K562 (cell line): Measurements from ENCODE around the gene CACNG7. TPM values are rescaled to one million over a fixed set of nuclear protein-coding genes. Genes with fewer than 3 reads are reported as not detected.

Experiments used
- HMGN3 ChIP-seq: IDR thresholded peaks from 2 replicates; pipeline ENCODE4 v1.6.1; 2011; ENCODE audit warnings: borderline replicate concordance, low read depth, mild to moderate bottlenecking, mixed read lengths, low read length; ENCODE audit not compliant: insufficient read length; ENCODE audit errors: extremely low read depth
- MAZ ChIP-seq, 2 experiments: fragments of 450-650 bp in 1 of 2; sonication (generic) in 1 of 2; formaldehyde crosslinking; IDR thresholded peaks in 1 of 2; conservative IDR thresholded peaks in 1 of 2; 2 replicates each; pipeline versions ENCODE4 v1.4.0 to v1.5.0; 2020; ENCODE audit warnings: mild to moderate bottlenecking in 1 of 2, missing genetic modification reagents in 1 of 2
- ZBTB40 ChIP-seq, 2 experiments: fragments of 450-650 bp in 1 of 2; sonication (generic) in 1 of 2; formaldehyde crosslinking in 1 of 2; IDR thresholded peaks; 2 replicates each; pipeline versions ENCODE4 v1.7.1 to v1.9.0; 2016 to 2022; ENCODE audit warnings: inconsistent platforms in 1 of 2, mild to moderate bottlenecking in 1 of 2, missing genetic modification reagents in 1 of 2
- polyA plus RNA-seq, 8 experiments: library from polyadenylated mRNA; depleted of rRNA in 4 of 8; stranded (reverse) in 5 of 8; unstranded in 3 of 8; fragments of >200 nt; fragmentation: Nextera tagmentation in 2 of 8; fragmentation: Illumina TruSeq in 1 of 8; extraction: Ambion mirVana in 2 of 8; extraction: Trizol in 1 of 8; gene quantifications; 2 replicates each; pipeline versions ENCODE4 v1.2.1 to v1.2.3, GENCODE V29; 2011 to 2014; ENCODE audit warnings: inconsistent platforms in 1 of 8, missing spikeins in 1 of 8
- total RNA-seq, 7 experiments: library from RNA; depleted of rRNA in 6 of 7; stranded (reverse); fragments of >200 nt in 6 of 7; fragmentation: Illumina TruSeq in 2 of 7; extraction: Trizol in 2 of 7; gene quantifications; 2 replicates each; pipeline versions ENCODE4 v1.2.1 to v1.2.3, GENCODE V29; 2011 to 2021; ENCODE audit warnings: low replicate concordance in 1 of 7

CACNG7 gene
- total and polyA plus RNA-seq, 9 of the 15 experiments (the other 6 are each of a cell fraction or from before 2014, with no cell fraction given): not detected

- TF ChIP-seq ZBTB40 (IDR thresholded peaks at IDR 0.05): peak; percentile 56
- TF ChIP-seq ZBTB40 (CRISPR knock-in tag; IDR thresholded peaks at IDR 0.05): no peak
- no peak for TF ChIP-seq MAZ (CRISPR knock-in tag; conservative IDR thresholded peaks at IDR 0.05 in 1 of 2, IDR thresholded peaks at IDR 0.05 in 1 of 2)
- TF ChIP-seq HMGN3: no peak
Measured at GRCh38 chr19:53961523-53962356, 52.7 kb downstream of the CACNG7 start (continued).
